SU-DHL-6 (cell line): ENCODE results near the gene AFF3.

ENCODE experiments used
- H2AFZ ChIP-seq: fragments of 200-600 bp; sonication (generic); 2 replicates; pipeline ENCODE4 v1.6.1; 2014; ENCODE audit warnings: low read depth, mild to moderate bottlenecking, moderate library complexity, mixed read lengths, antibody characterized with exemption, low read length; ENCODE audit not compliant: severe bottlenecking
- H3F3A ChIP-seq: fragments of 200-600 bp; shearing (Covaris generic); 2 replicates; pipeline ENCODE4 v1.6.0; 2016; ENCODE audit warnings: antibody characterized with exemption, mild to moderate bottlenecking; ENCODE audit not compliant: insufficient read depth
- H3K27ac ChIP-seq: fragments of 200-600 bp; sonication (generic); 2 replicates; pipeline ENCODE4 v1.5.1; 2016; ENCODE audit warnings: low read depth, mild to moderate bottlenecking, low read length, moderate library complexity, mixed read lengths
- H3K27me3 ChIP-seq: fragments of 200-600 bp; sonication (generic), shearing (Covaris generic); 2 replicates; pipeline ENCODE4 v1.6.0; 2014; ENCODE audit warnings: mild to moderate bottlenecking, low read length
- H3K36me3 ChIP-seq: fragments of 200-600 bp; sonication (generic); 2 replicates; pipeline ENCODE4 v1.6.1; 2014; ENCODE audit warnings: mild to moderate bottlenecking, low read length, mixed read lengths
- H3K4me2 ChIP-seq: fragments of 300-600, 200-600 bp; shearing (Covaris generic), sonication (generic); 2 replicates; pipeline ENCODE4 v1.6.0; 2014; ENCODE audit warnings: low read length, low read depth, mild to moderate bottlenecking; ENCODE audit not compliant: poor library complexity, severe bottlenecking
- H3K4me3 ChIP-seq: fragments of 200-600 bp; sonication (generic); 2 replicates; pipeline ENCODE4 v1.5.1; 2014; ENCODE audit warnings: antibody characterized with exemption, low read length, mild to moderate bottlenecking, mixed read lengths; ENCODE audit not compliant: insufficient read depth, poor library complexity, severe bottlenecking
- H3K79me2 ChIP-seq: fragments of 200-600 bp; sonication (generic); 2 replicates; pipeline ENCODE4 v1.6.1; 2014; ENCODE audit warnings: mild to moderate bottlenecking, low read length, moderate library complexity; ENCODE audit not compliant: insufficient read depth
- H3K9ac ChIP-seq: fragments of 200-600 bp; sonication (generic); 2 replicates; pipeline ENCODE4 v1.7.0; 2014; ENCODE audit warnings: mild to moderate bottlenecking, low read length
- H3K9me2 ChIP-seq: fragments of 200-600 bp; sonication (generic); replicated peaks from 2 replicates; pipeline ENCODE4 v1.6.1; 2014; ENCODE audit warnings: low read length; ENCODE audit not compliant: insufficient read depth
- H3K9me3 ChIP-seq: fragments of 200-600 bp; sonication (generic); 2 replicates; pipeline ENCODE4 v1.6.1; 2014; ENCODE audit warnings: low read length, mixed read lengths; ENCODE audit not compliant: insufficient read depth
- H4K20me1 ChIP-seq: fragments of 200-600 bp; sonication (generic); 2 replicates; pipeline ENCODE4 v1.6.1; 2014; ENCODE audit warnings: low read depth, mild to moderate bottlenecking, antibody characterized with exemption, low read length, moderate library complexity, mixed read lengths
- EZH2phosphoT487 ChIP-seq: fragments of 200-600 bp; sonication (generic), shearing (Covaris generic); conservative IDR thresholded peaks from 2 replicates; pipeline ENCODE4 v1.6.1; 2018; ENCODE audit warnings: mild to moderate bottlenecking, antibody characterized with exemption, low read length, moderate library complexity, mixed read lengths
- TF ChIP-seq, protein P1 (sequence below): fragments of 200-600 bp; sonication (generic); IDR thresholded peaks from one replicate; pipeline ENCODE4 v1.5.1; 2017; ENCODE audit warnings: antibody characterized with exemption, mild to moderate bottlenecking, low read length, moderate library complexity; ENCODE audit not compliant: insufficient read depth, poor library complexity, severe bottlenecking

AFF3 gene

DNA sequence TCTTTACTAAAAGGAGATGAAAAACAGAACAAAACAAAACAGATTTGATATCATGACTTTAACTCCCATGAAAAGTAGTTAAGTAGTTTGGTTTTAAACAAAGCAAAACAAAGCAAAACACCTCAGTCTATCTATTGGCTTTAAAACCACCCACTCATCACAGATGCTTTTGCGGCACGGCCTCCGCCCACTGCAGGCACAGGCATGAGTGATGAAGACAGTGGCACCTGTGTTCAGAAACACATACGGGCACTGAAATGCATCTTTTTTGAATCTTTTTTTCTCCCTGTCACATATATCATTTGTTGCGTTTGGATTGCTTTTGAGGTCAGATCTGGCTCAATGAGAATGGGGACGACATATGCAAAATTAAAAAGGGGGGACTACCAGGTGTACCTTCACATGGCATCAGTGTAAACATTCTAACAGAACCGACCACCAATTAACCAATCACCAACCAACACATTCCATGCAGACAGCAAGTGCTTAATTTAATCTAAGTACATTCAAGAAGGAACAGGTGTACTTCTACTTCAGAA lies 505.2 kb downstream of the AFF3 start:
- Histone ChIP-seq H3K4me3 (peak overlapping the region; percentile 17), H3K36me3 (no peaks in the 10 kb centered on the region), H3F3A (peaks cover 39% of the 10 kb centered on the region), H3K4me2 (peak overlapping the region; percentile 99), H3K27ac (peak overlapping the region; percentile 100), H3K9ac (peak overlapping the region; percentile 54), H2AFZ (no peak overlapping the region), H3K79me2 (no peaks in the 10 kb centered on the region), H3K27me3 (no peaks in the 10 kb centered on the region), H3K9me2 (no peaks in the 10 kb centered on the region), H4K20me1 (no peaks in the 10 kb centered on the region), H3K9me3 (peaks cover 8% of the 10 kb centered on the region; the same call in 1 of the 2 replicates)
- TF ChIP-seq, protein P1, sequence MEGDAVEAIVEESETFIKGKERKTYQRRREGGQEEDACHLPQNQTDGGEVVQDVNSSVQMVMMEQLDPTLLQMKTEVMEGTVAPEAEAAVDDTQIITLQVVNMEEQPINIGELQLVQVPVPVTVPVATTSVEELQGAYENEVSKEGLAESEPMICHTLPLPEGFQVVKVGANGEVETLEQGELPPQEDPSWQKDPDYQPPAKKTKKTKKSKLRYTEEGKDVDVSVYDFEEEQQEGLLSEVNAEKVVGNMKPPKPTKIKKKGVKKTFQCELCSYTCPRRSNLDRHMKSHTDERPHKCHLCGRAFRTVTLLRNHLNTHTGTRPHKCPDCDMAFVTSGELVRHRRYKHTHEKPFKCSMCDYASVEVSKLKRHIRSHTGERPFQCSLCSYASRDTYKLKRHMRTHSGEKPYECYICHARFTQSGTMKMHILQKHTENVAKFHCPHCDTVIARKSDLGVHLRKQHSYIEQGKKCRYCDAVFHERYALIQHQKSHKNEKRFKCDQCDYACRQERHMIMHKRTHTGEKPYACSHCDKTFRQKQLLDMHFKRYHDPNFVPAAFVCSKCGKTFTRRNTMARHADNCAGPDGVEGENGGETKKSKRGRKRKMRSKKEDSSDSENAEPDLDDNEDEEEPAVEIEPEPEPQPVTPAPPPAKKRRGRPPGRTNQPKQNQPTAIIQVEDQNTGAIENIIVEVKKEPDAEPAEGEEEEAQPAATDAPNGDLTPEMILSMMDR, result no peak
- no peak for TF ChIP-seq EZH2phosphoT487

DNA sequence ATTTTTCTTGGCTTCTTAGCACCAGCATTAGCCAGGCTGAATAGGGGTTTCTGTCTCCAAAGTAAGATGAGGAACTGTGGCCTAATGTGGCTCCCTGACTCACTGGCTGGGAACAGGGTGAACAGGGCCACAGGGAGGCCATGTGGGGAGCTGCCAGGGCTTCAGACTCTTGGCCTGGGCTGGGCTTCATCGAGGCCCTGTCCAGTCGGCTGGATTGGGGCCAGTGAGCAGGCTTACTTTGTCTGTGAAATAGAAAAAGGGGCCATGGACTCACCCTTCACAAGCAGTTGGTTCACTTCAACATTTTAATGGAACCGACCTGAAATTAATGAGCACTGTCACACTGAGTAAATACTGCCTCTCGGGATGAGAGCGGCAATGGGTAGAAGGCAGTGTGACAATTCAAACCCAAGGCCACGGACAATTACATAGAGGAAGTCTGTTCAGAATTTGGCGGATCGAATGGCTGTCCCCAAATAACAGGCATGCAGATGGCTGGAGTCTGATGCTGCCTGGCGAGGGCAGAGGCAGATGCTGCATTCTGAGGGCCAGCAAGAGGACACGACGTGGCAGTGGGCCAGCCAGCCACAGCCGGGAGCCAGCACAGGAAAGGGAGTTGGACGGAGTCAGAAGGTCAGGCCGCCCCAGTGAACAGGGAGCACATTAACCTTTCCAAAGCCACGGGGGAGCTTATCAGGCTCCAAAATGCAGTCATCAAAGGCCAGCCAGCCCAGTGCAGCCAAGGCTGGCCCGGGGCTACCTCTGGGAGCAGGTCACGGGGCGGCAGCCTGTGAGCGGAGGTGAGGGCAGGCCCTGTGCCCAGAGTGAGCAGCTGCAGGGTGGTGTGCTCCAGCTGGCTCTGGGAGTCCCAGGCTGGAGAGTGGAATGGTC lies 506.0 kb downstream of the AFF3 start:
- TF ChIP-seq EZH2phosphoT487, result no peak
- TF ChIP-seq, protein P1, result no peak
- H3K36me3 ChIP-seq, result no peaks in the 10 kb centered on the region
- peak overlapping the region; percentile 54 for H3K9ac ChIP-seq

DNA sequence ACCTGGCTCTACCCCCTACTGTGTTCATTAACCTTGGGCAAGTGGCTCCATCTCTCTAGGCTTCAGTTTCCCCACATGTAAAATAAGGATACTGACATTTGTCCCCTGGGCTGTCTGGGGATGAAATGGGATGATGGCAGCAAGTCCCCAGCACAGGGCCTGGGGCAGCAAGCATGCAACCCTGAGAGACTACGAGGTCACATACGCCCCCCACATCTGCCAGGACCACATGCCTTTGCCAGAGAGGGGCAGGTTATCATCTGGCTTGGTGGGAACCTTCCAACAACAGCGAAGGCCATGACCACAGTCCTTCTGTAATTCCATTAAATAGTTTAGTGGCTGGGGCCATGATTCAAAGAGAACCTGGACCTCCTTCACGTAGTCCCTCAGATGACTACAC lies 506.7 kb downstream of the AFF3 start:
- H3K4me2 ChIP-seq, result peak overlapping the region; percentile 99
- H3K9me2 ChIP-seq, result no peaks in the 10 kb centered on the region
- H2AFZ ChIP-seq, result no peak overlapping the region
- no peaks in the 10 kb centered on the region for H4K20me1 ChIP-seq
- H3F3A ChIP-seq, result peaks cover 37% of the 10 kb centered on the region
- no peak overlapping the region for H3K4me3 ChIP-seq
- H3K9ac ChIP-seq, result no peak overlapping the region
- H3K9me3 ChIP-seq, result peaks cover 8% of the 10 kb centered on the region; the same call in 1 of the 2 replicates
- no peaks in the 10 kb centered on the region for H3K36me3 ChIP-seq
- no peaks in the 10 kb centered on the region for H3K27me3 ChIP-seq
- TF ChIP-seq, protein P1, result no peak
- TF ChIP-seq EZH2phosphoT487, result no peak
- H3K79me2 ChIP-seq, result no peaks in the 10 kb centered on the region
- H3K27ac ChIP-seq, result peak overlapping the region; percentile 100

More for the DNA sequence above, 506.0 kb downstream of the AFF3 start:
- Histone ChIP-seq H3F3A (peaks cover 39% of the 10 kb centered on the region), H3K27ac (peak overlapping the region; percentile 100), H3K79me2 (no peaks in the 10 kb centered on the region), H2AFZ (no peak overlapping the region), H3K4me2 (peak overlapping the region; percentile 99), H3K9me2 (no peaks in the 10 kb centered on the region), H3K9me3 (peaks cover 8% of the 10 kb centered on the region; the same call in 1 of the 2 replicates), H3K27me3 (no peaks in the 10 kb centered on the region), H4K20me1 (no peaks in the 10 kb centered on the region), H3K4me3 (peak overlapping the region; percentile 17)
